H1 (cell line): ENCODE measurements around the gene GLRX3. TPM values are rescaled to one million over a fixed set of nuclear protein-coding genes. Genes with fewer than 3 reads are reported as not detected.

Experiments
- CTCF ChIA-PET: fragments of 300-600 bp; sonication (Branson Sonifier 250); formaldehyde crosslinking; loops from one replicate; lab custom pipeline; 2021; ENCODE audit not compliant: partially characterized antibody; lab: Charles Lee
- POLR2A ChIA-PET: fragments of 300-600 bp; sonication (Branson Sonifier 250); formaldehyde crosslinking; loops from one replicate; lab custom pipeline; 2021; ENCODE audit warnings: inconsistent platforms; ENCODE audit not compliant: partially characterized antibody; lab: Charles Lee
- DNase-seq, 2 experiments: peaks; one replicate each; pipeline versions ENCODE4 v3.0.0 to v3.0.0-alpha.2; 2010 to 2022; ENCODE audit warnings: low spot score in 2 of 2, low read depth in 1 of 2, mixed read lengths in 1 of 2
- FAIRE-seq: peaks from 2 replicates; lab custom pipeline; 2011; peaks lifted over from hg19 to GRCh38; lab: Jason Lieb, UNC
- H2AFZ ChIP-seq: 2 replicates; pipeline ENCODE4 v1.8.1; 2012; ENCODE audit warnings: low read length, inconsistent platforms
- H2AK5ac ChIP-seq: 2 replicates; pipeline ENCODE4 v1.6.1; 2013; ENCODE audit warnings: low read depth, low read length
- H2BK120ac ChIP-seq: replicated peaks from 2 replicates; pipeline ENCODE3; 2013; ENCODE audit warnings: low read depth, low read length, inconsistent platforms
- H2BK12ac ChIP-seq: 2 replicates; pipeline ENCODE4 v1.6.1; 2013; ENCODE audit warnings: low read depth, low read length
- H2BK15ac ChIP-seq: 2 replicates; pipeline ENCODE4 v1.6.1; 2013; ENCODE audit warnings: low read length
- H2BK20ac ChIP-seq: 2 replicates; pipeline ENCODE4 v1.6.1; 2013; ENCODE audit warnings: low read length
- H2BK5ac ChIP-seq: 2 replicates; pipeline ENCODE4 v1.6.1; 2013; ENCODE audit warnings: low read depth, low read length
- H3K14ac ChIP-seq: 2 replicates; pipeline ENCODE4 v1.6.1; 2013; ENCODE audit warnings: inconsistent platforms; ENCODE audit not compliant: insufficient read length
- H3K18ac ChIP-seq: 2 replicates; pipeline ENCODE4 v1.6.1; 2013; ENCODE audit warnings: low read length; ENCODE audit errors: extremely low read depth
- H3K23ac ChIP-seq: 2 replicates; pipeline ENCODE4 v1.6.1; 2013; ENCODE audit warnings: inconsistent platforms; ENCODE audit not compliant: insufficient read length
- H3K23me2 ChIP-seq: 2 replicates; pipeline ENCODE4 v1.6.1; 2013; ENCODE audit warnings: low read depth, low read length
- H3K27ac ChIP-seq: 2 replicates; pipeline ENCODE4 v1.6.1; 2011; ENCODE audit warnings: low read depth, low read length, inconsistent platforms
- H3K27me3 ChIP-seq, 4 experiments: replicated peaks in 1 of 4; 1 replicate in 1 of 4; 2 replicates in 3 of 4; pipeline versions ENCODE4 v1.6.1 to v1.8.1; 2011 to 2013; ENCODE audit warnings: low read length in 3 of 4, mild to moderate bottlenecking in 3 of 4, inconsistent platforms in 2 of 4, mixed read lengths in 2 of 4, moderate library complexity in 1 of 4; ENCODE audit not compliant: control insufficient read depth in 3 of 4, insufficient read depth in 3 of 4; ENCODE audit errors: extremely low read depth in 1 of 4
- H3K36me3 ChIP-seq, 4 experiments: 2 replicates each; pipeline versions ENCODE4 v1.6.1 to v1.8.1; 2011 to 2013; ENCODE audit warnings: mild to moderate bottlenecking in 4 of 4, low read length in 3 of 4, moderate library complexity in 2 of 4, control low read depth in 1 of 4, inconsistent platforms in 1 of 4; ENCODE audit not compliant: insufficient read depth in 4 of 4, control insufficient read depth in 2 of 4
- H3K4ac ChIP-seq: replicated peaks from 2 replicates; pipeline ENCODE3; 2013; ENCODE audit warnings: low read length, low read depth, mixed read lengths, inconsistent platforms; ENCODE audit not compliant: insufficient read length
- H3K4me1 ChIP-seq, 4 experiments: replicated peaks in 1 of 4; 1 replicate in 1 of 4; 2 replicates in 3 of 4; pipeline versions ENCODE4 v1.6.1 to v1.8.1; 2011 to 2013; ENCODE audit warnings: low read length in 3 of 4, inconsistent platforms in 2 of 4, mixed read lengths in 1 of 4; ENCODE audit not compliant: insufficient read depth in 4 of 4, control insufficient read depth in 3 of 4
- H3K4me2 ChIP-seq, 2 experiments: 2 replicates each; pipeline versions ENCODE4 v1.6.1 to v1.8.1; 2011 to 2013; ENCODE audit warnings: low read depth in 2 of 2, low read length in 2 of 2, control low read depth in 1 of 2, inconsistent platforms in 1 of 2, mild to moderate bottlenecking in 1 of 2; ENCODE audit not compliant: insufficient read depth in 1 of 2
- H3K4me3 ChIP-seq, 4 experiments: fragments of 200-600, 300-600 bp in 1 of 4; sonication (generic), shearing (Covaris generic), sonication (Bioruptor Twin) in 1 of 4; 2 replicates each; pipeline versions ENCODE4 v1.5.1 to v1.8.1; 2011 to 2016; ENCODE audit warnings: low read length in 4 of 4, low read depth in 3 of 4, control low read depth in 2 of 4, inconsistent platforms in 2 of 4, mild to moderate bottlenecking in 2 of 4, mixed read lengths in 1 of 4, moderate library complexity in 1 of 4; ENCODE audit not compliant: insufficient read depth in 2 of 4; ENCODE audit errors: extremely low read depth in 1 of 4
- H3K56ac ChIP-seq: replicated peaks from 2 replicates; pipeline ENCODE3; 2013; ENCODE audit warnings: low read depth, mild to moderate bottlenecking, mixed read lengths, low read length, inconsistent platforms; ENCODE audit not compliant: insufficient read length
- H3K79me1 ChIP-seq: 2 replicates; pipeline ENCODE4 v1.6.1; 2013; ENCODE audit warnings: low read depth, low read length, control low read depth
- H3K79me2 ChIP-seq, 2 experiments: 2 replicates each; pipeline versions ENCODE4 v1.6.1 to v1.8.1; 2012 to 2013; ENCODE audit warnings: low read length in 2 of 2, mild to moderate bottlenecking in 2 of 2, inconsistent platforms in 1 of 2; ENCODE audit not compliant: insufficient read depth in 2 of 2, control insufficient read depth in 1 of 2
- H3K9ac ChIP-seq, 4 experiments: replicated peaks in 1 of 4; 1 replicate in 1 of 4; 2 replicates in 3 of 4; pipeline versions ENCODE4 v1.6.1 to v1.8.1; 2011 to 2013; ENCODE audit warnings: low read depth in 3 of 4, low read length in 3 of 4, control low read depth in 2 of 4, mild to moderate bottlenecking in 2 of 4, moderate library complexity in 2 of 4, inconsistent platforms in 1 of 4; ENCODE audit errors: extremely low read depth in 1 of 4
- H3K9me3 ChIP-seq, 2 experiments: 2 replicates each; pipeline versions ENCODE4 v1.6.1 to v1.8.1; 2012 to 2013; ENCODE audit warnings: mild to moderate bottlenecking in 2 of 2, moderate library complexity in 2 of 2, control low read depth in 1 of 2, inconsistent platforms in 1 of 2, low read depth in 1 of 2, low read length in 1 of 2, mixed read lengths in 1 of 2; ENCODE audit not compliant: insufficient read depth in 2 of 2
- H4K20me1 ChIP-seq, 2 experiments: replicated peaks in 1 of 2; 2 replicates each; pipeline versions ENCODE3 to v1.8.1; 2011 to 2013; ENCODE audit warnings: inconsistent platforms in 2 of 2, low read length in 2 of 2, mild to moderate bottlenecking in 1 of 2; ENCODE audit not compliant: insufficient read depth in 2 of 2, control insufficient read depth in 1 of 2
- H4K5ac ChIP-seq: 2 replicates; pipeline ENCODE4 v1.6.1; 2013; ENCODE audit warnings: low read length, low read depth, mixed read lengths, inconsistent platforms; ENCODE audit not compliant: insufficient read length
- H4K8ac ChIP-seq: 2 replicates; pipeline ENCODE4 v1.8.0; 2013; ENCODE audit warnings: mild to moderate bottlenecking, moderate library complexity, low read length, inconsistent platforms; ENCODE audit not compliant: insufficient read depth; ENCODE audit errors: extremely low read depth
- H4K91ac ChIP-seq: replicated peaks from 2 replicates; pipeline ENCODE3; 2013; ENCODE audit warnings: low read length, mixed read lengths, inconsistent platforms; ENCODE audit not compliant: insufficient read length
- BCL11A ChIP-seq, 2 experiments: IDR thresholded peaks; one replicate each; pipeline ENCODE4 v1.6.1; 2011; ENCODE audit warnings: low read depth in 2 of 2, low read length in 2 of 2, mild to moderate bottlenecking in 2 of 2
- KDM5A ChIP-seq: fragments of 200-600 bp; IDR thresholded peaks from 2 replicates; pipeline ENCODE4 v1.7.1; 2012; ENCODE audit warnings: mild to moderate bottlenecking, low read length, inconsistent platforms, mixed read lengths
- POLR2A ChIP-seq, 2 experiments: IDR thresholded peaks; 1 replicate in 1 of 2; 2 replicates in 1 of 2; pipeline ENCODE4 v1.6.1; 2011; ENCODE audit warnings: low read depth in 2 of 2, low read length in 2 of 2, mild to moderate bottlenecking in 2 of 2; ENCODE audit errors: control extremely low read depth in 1 of 2
- POU5F1 ChIP-seq: IDR thresholded peaks from 2 replicates; pipeline ENCODE4 v1.6.1; 2011; ENCODE audit warnings: low read depth, mild to moderate bottlenecking, low read length, moderate library complexity
- TAF1 ChIP-seq: IDR thresholded peaks from 2 replicates; pipeline ENCODE4 v1.6.1; 2011; ENCODE audit warnings: mild to moderate bottlenecking, low read depth, low read length
- TBP ChIP-seq: IDR thresholded peaks from 2 replicates; pipeline ENCODE4 v1.6.1; 2011; ENCODE audit warnings: low read depth, low read length, improper control_type of control experiment
- WGBS, 2 experiments: shearing (Covaris generic) in 1 of 2; methylation state at CpG; one replicate each; pipeline versions ENCODE4 v1.1.6 to v1.1.7; 2013 to 2015; ENCODE audit warnings: low lambda C conversion rate in 2 of 2, mixed read lengths in 2 of 2, inconsistent platforms in 1 of 2, low coverage in 1 of 2, missing lambda C conversion rate in 1 of 2; ENCODE audit not compliant: insufficient replicate concordance in 2 of 2, insufficient coverage in 1 of 2, insufficient read length in 1 of 2; ENCODE audit errors: extremely low coverage in 1 of 2, missing lambda C conversion rate in 1 of 2; 5-methylcytosine and 5-hydroxymethylcytosine counted together
- polyA plus RNA-seq, 7 experiments: library from polyadenylated mRNA; depleted of rRNA in 3 of 7; stranded (reverse) in 5 of 7; unstranded in 2 of 7; fragments of >200 nt in 5 of 7; fragments of 200-250 nt in 2 of 7; gene quantifications; 1 replicate in 5 of 7; 2 replicates in 1 of 7; 4 replicates in 1 of 7; pipeline versions ENCODE4 v1.2.1 to v1.2.3, GENCODE V29; 2011 to 2013; ENCODE audit warnings: missing spikeins in 2 of 7, mixed read lengths in 2 of 7
- total RNA-seq: library from RNA; stranded (reverse); fragmentation: NEBNext Ultra II Directional; extraction: Animal tissue kit (Norgen Biotek cat#: 25700); gene quantifications from 2 replicates; pipeline ENCODE4 v1.2.1, GENCODE V29; 2021

Gene GLRX3
- total and polyA plus RNA-seq, 2 of the 8 experiments (the other 6 are each of a cell fraction or from before 2014, with no cell fraction given): 59.9 to 157 TPM

GRCh38 chr10:130212746-130213145, 76.6 kb downstream of the GLRX3 start:
- H2BK20ac ChIP-seq: no peak overlapping the region
- H2AFZ ChIP-seq: no peak overlapping the region
- DNase-seq: no peak
- no peak overlapping the region for H3K9ac ChIP-seq
- no peak overlapping the region for H2BK15ac ChIP-seq
- H4K20me1 ChIP-seq: no peaks in the 10 kb centered on the region
- H3K23ac ChIP-seq: no peak overlapping the region
- H4K5ac ChIP-seq: no peak overlapping the region
- no peak overlapping the region for H2BK5ac ChIP-seq
- H3K4ac ChIP-seq: no peak overlapping the region
- no peaks in the 10 kb centered on the region for H3K36me3 ChIP-seq
- H3K27ac ChIP-seq: no peak overlapping the region
- no peaks in the 10 kb centered on the region for H3K23me2 ChIP-seq
- H3K4me1 ChIP-seq: no peaks in the 10 kb centered on the region
- POLR2A ChIA-PET: no interaction called here
- H2BK120ac ChIP-seq: no peak overlapping the region
- H3K27me3 ChIP-seq: peaks cover 0 to 2% (median 0%) of the 10 kb centered on the region in 4 experiments; a peak in 1 of 7 replicates
- no peak overlapping the region for H3K18ac ChIP-seq
- H3K79me1 ChIP-seq: no peaks in the 10 kb centered on the region
- no peak overlapping the region for H2AK5ac ChIP-seq
- H3K79me2 ChIP-seq: no peaks in the 10 kb centered on the region
- H3K14ac ChIP-seq: no peak overlapping the region
- no peak overlapping the region for H3K4me2 ChIP-seq
- no peak overlapping the region for H4K91ac ChIP-seq
- no peaks in the 10 kb centered on the region; a peak in 1 of 4 replicates for H3K9me3 ChIP-seq
- no peak overlapping the region for H4K8ac ChIP-seq
- CTCF ChIA-PET: no interaction called here
- 86% methylated on average over 4 of the region's 4 CpGs; no CpG with 5 or more reads in 1 of the 2 experiments for WGBS, 2 experiments
- H3K4me3 ChIP-seq: no peak overlapping the region
- FAIRE-seq: no peak
- H3K56ac ChIP-seq: no peak overlapping the region
- H2BK12ac ChIP-seq: no peak overlapping the region
- TF ChIP-seq TAF1 (no peak), POLR2A (IDR thresholded peaks at IDR 0.05; ENCODE audit: control extremely low read depth in 1 of 2, low read depth in 2 of 2, low read length in 2 of 2) (no peak), KDM5A (no peak), BCL11A (IDR thresholded peaks at IDR 0.05; ENCODE audit: low read depth in 2 of 2, low read length in 2 of 2) (no peak), POU5F1 (no peak), TBP (no peak)
